Mesenchymal stem cell (in vitro differentiated cells and primary cell): ENCODE measurements around the gene PRKAG2.

Source experiments
- DNase-seq: peaks from one replicate; pipeline ENCODE4 v3.0.0-alpha.2; 2013
- H2AFZ ChIP-seq: one replicate; pipeline ENCODE4 v1.6.1; 2013; ENCODE audit warnings: low read depth, mild to moderate bottlenecking, control low read depth, inconsistent platforms, low read length, moderate library complexity
- H2AK5ac ChIP-seq: 2 replicates; pipeline ENCODE4 v1.6.1; 2013; ENCODE audit warnings: low read length, moderate library complexity, mild to moderate bottlenecking, inconsistent platforms; ENCODE audit not compliant: severe bottlenecking
- H2BK120ac ChIP-seq: one replicate; pipeline ENCODE4 v1.6.1; 2013; ENCODE audit warnings: low read depth, mild to moderate bottlenecking, inconsistent platforms, low read length, moderate library complexity
- H2BK12ac ChIP-seq, 2 experiments: one replicate each; pipeline ENCODE4 v1.6.1; 2013; ENCODE audit warnings: inconsistent platforms in 2 of 2, low read length in 2 of 2, mild to moderate bottlenecking in 2 of 2, moderate library complexity in 2 of 2, control low read depth in 1 of 2
- H2BK15ac ChIP-seq: one replicate; pipeline ENCODE4 v1.6.1; 2013; ENCODE audit warnings: mild to moderate bottlenecking, low read depth, inconsistent platforms; ENCODE audit not compliant: poor library complexity, severe bottlenecking
- H2BK5ac ChIP-seq: 2 replicates; pipeline ENCODE4 v1.6.1; 2013; ENCODE audit warnings: low read depth, mild to moderate bottlenecking, low read length, control low read depth, inconsistent platforms; ENCODE audit not compliant: poor library complexity, severe bottlenecking
- H3K14ac ChIP-seq, 2 experiments: one replicate each; pipeline ENCODE4 v1.6.1; 2013; ENCODE audit warnings: inconsistent platforms in 2 of 2, low read length in 2 of 2, control low read depth in 1 of 2, mild to moderate bottlenecking in 1 of 2, moderate library complexity in 1 of 2
- H3K18ac ChIP-seq, 2 experiments: one replicate each; pipeline ENCODE4 v1.6.1; 2013; ENCODE audit warnings: inconsistent platforms in 2 of 2, low read length in 2 of 2, control low read depth in 1 of 2, low read depth in 1 of 2, mild to moderate bottlenecking in 1 of 2
- H3K23ac ChIP-seq, 2 experiments: one replicate each; pipeline ENCODE4 v1.6.1; 2013; ENCODE audit warnings: inconsistent platforms in 2 of 2, low read length in 2 of 2, mild to moderate bottlenecking in 2 of 2, moderate library complexity in 2 of 2, control low read depth in 1 of 2
- H3K27ac ChIP-seq: 2 replicates; pipeline ENCODE4 v1.5.1; 2013; ENCODE audit warnings: mild to moderate bottlenecking, moderate library complexity, low read length, control low read depth, inconsistent platforms; ENCODE audit not compliant: poor library complexity, severe bottlenecking
- H3K27me3 ChIP-seq, 2 experiments: 2 replicates each; pipeline versions ENCODE4 v1.6.1 to v1.7.0; 2013; ENCODE audit warnings: low read length in 2 of 2, mild to moderate bottlenecking in 2 of 2, moderate library complexity in 2 of 2, control low read depth in 1 of 2, inconsistent platforms in 1 of 2; ENCODE audit not compliant: control insufficient read depth in 1 of 2, insufficient read depth in 1 of 2
- H3K36me3 ChIP-seq, 2 experiments: 2 replicates each; pipeline versions ENCODE4 v1.6.1 to v1.7.0; 2013; ENCODE audit warnings: low read length in 2 of 2, control low read depth in 1 of 2, inconsistent platforms in 1 of 2, low read depth in 1 of 2, mild to moderate bottlenecking in 1 of 2; ENCODE audit not compliant: insufficient read depth in 2 of 2, control insufficient read depth in 1 of 2
- H3K4ac ChIP-seq, 2 experiments: one replicate each; pipeline ENCODE4 v1.6.1; 2013; ENCODE audit warnings: inconsistent platforms in 2 of 2, low read length in 2 of 2, mild to moderate bottlenecking in 2 of 2, moderate library complexity in 2 of 2, control low read depth in 1 of 2, low read depth in 1 of 2
- H3K4me1 ChIP-seq: 2 replicates; pipeline ENCODE4 v1.6.1; 2013; ENCODE audit warnings: low read depth, low read length, control low read depth; ENCODE audit not compliant: control insufficient read depth, insufficient read depth
- H3K4me2 ChIP-seq: 2 replicates; pipeline ENCODE4 v1.6.1; 2013; ENCODE audit warnings: low read length, mild to moderate bottlenecking, inconsistent platforms; ENCODE audit not compliant: poor library complexity, severe bottlenecking
- H3K4me3 ChIP-seq, 2 experiments: 2 replicates each; pipeline versions ENCODE4 v1.5.1 to v1.7.0; 2013; ENCODE audit warnings: low read length in 2 of 2, mild to moderate bottlenecking in 2 of 2, control low read depth in 1 of 2, low read depth in 1 of 2; ENCODE audit not compliant: insufficient read depth in 1 of 2
- H3K79me1 ChIP-seq: replicated peaks from 2 replicates; pipeline ENCODE4 v1.6.1; 2013; ENCODE audit warnings: mild to moderate bottlenecking, control low read depth, low read length, inconsistent platforms; ENCODE audit not compliant: poor library complexity, severe bottlenecking
- H3K9ac ChIP-seq: 2 replicates; pipeline ENCODE4 v1.7.0; 2013; ENCODE audit warnings: mild to moderate bottlenecking, low read length, moderate library complexity
- H3K9me3 ChIP-seq: 2 replicates; pipeline ENCODE4 v1.7.0; 2013; ENCODE audit warnings: mild to moderate bottlenecking, low read length; ENCODE audit not compliant: control insufficient read depth
- H4K8ac ChIP-seq: one replicate; pipeline ENCODE4 v1.6.1; 2013; ENCODE audit warnings: inconsistent platforms, mild to moderate bottlenecking, low read length, moderate library complexity
- H4K91ac ChIP-seq: one replicate; pipeline ENCODE4 v1.6.1; 2013; ENCODE audit warnings: mild to moderate bottlenecking, low read length, inconsistent platforms
- WGBS: methylation state at CpG from one replicate; pipeline ENCODE4 v1.1.7; 2013; ENCODE audit warnings: mixed read lengths; 5-methylcytosine and 5-hydroxymethylcytosine counted together

PRKAG2 gene

DNA sequence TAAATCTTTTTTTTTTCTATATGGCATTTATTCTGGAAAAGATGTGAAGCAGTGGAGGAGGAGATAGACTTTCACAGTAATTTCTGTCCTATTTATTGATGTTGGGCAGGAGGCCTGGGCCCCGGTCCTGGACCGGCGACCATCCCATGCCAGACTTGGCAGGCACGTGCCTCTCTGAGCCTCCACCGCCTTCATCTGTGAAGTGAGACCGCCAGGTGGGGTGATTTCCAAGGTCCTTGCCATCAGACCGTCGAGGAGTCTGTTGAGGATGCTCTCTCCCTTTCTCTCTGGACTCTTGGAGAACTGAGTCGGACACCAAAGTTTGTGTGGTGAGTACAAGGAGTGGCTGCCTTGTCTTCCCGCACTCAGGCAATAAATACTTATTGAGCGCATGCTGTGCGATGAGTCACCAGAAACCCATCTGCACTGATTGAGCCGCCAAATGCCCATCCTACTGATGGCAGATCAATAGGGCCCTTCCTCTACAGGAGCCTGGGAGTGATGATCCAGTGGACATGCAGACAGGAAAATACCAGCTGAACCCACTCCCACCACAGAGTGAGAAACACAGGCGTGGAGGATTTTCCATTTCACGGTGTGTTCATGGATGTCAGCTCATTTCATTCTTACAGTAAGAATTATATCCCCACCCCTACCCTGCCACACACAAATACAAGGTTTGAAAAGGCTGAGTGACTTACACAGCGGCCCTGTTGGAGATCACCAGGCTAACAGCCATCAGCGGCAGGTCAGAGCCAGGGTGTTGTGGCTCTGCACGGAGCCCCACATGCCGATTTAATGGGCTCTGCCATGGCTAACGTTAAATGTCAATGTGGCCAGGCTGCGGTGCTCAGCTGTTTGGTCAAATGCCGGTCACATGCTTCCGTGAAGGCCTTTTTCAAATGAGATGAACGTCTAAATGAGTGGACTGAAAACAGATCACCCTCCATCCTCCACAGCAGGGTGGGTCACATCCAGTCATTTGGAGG is 11.5 kb upstream of the PRKAG2 start:
- Histone ChIP-seq H3K27ac (no peak overlapping the region), H2BK12ac (no peak overlapping the region), H2AFZ (no peak overlapping the region), H4K8ac (no peak overlapping the region), H3K9ac (no peak overlapping the region), H3K4me3 (no peak overlapping the region), H2AK5ac (no peak overlapping the region), H2BK120ac (no peak overlapping the region), H3K79me1 (no peaks in the 10 kb centered on the region), H3K36me3 (no peaks in the 10 kb centered on the region), H3K4me2 (no peak overlapping the region), H3K9me3 (no peaks in the 10 kb centered on the region), H3K27me3 (peaks cover 79 to 93% of the 10 kb centered on the region in 2 experiments), H2BK15ac (no peak overlapping the region), H4K91ac (no peak overlapping the region), H3K23ac (no peak overlapping the region), H3K14ac (no peak overlapping the region), H3K4ac (no peak overlapping the region), H3K4me1 (peaks cover 4% of the 10 kb centered on the region), H2BK5ac (no peak overlapping the region), H3K18ac (no peak overlapping the region)
- 69% methylated on average over 24 of the region's 24 CpGs for WGBS
- no peak for DNase-seq

DNA sequence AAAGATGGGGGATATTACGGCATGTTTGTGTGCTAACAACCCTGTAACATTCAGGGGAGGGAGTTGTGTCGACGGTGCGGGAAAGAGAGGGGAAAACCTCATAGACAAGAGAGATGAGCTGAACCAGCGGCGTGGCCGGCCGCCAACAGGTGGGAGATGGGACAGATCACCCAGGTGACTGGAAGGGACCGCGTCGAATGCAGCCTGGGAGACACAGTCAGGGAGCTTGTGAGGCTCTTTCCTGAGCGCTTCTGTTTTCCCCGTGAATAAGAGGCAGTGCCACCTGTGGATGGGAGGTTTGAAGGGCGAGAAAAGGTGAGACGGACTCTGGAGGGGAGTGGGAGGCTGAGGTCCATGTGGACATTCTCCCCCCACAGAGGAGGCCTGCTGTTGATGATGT is 9.9 kb upstream of the PRKAG2 start:
- no peak overlapping the region for H3K4ac ChIP-seq
- H3K9me3 ChIP-seq: no peaks in the 10 kb centered on the region
- H3K23ac ChIP-seq: no peak overlapping the region
- H3K27ac ChIP-seq: no peak overlapping the region
- no peak overlapping the region for H3K18ac ChIP-seq
- no peak overlapping the region for H2BK15ac ChIP-seq
- no peak overlapping the region for H3K9ac ChIP-seq
- H3K27me3 ChIP-seq: peaks cover 88 to 92% of the 10 kb centered on the region in 2 experiments
- H4K91ac ChIP-seq: no peak overlapping the region
- no peaks in the 10 kb centered on the region for H3K36me3 ChIP-seq
- H3K14ac ChIP-seq: no peak overlapping the region
- no peak overlapping the region for H2AK5ac ChIP-seq
- H3K4me3 ChIP-seq: no peak overlapping the region
- no peak overlapping the region for H2BK12ac ChIP-seq
- H3K4me1 ChIP-seq: peaks cover 4% of the 10 kb centered on the region
- no peak overlapping the region for H4K8ac ChIP-seq
- WGBS: 69% methylated on average over 15 of the region's 15 CpGs
- no peak overlapping the region for H2BK5ac ChIP-seq
- H2AFZ ChIP-seq: no peak overlapping the region
- no peak for DNase-seq
- no peak overlapping the region for H3K4me2 ChIP-seq
- H3K79me1 ChIP-seq: no peaks in the 10 kb centered on the region
- no peak overlapping the region for H2BK120ac ChIP-seq

DNA sequence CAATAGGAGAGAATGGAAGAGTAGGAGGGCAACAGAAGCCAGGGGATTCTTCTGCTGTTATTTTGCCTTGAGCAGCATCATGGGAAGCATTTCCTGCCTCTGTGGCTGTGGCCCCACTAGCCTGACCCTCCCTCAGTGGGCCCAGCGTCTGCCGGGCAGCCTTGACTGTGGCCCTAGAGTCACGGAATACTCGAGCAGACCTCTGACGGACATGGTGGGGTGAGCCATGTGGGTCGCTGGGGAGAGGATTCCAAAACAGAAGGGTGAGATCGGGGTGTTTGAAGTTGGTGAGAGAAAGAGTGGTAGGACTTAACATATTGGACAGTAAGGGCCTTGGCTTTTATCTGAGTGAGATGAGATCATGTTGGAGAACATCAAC is 8.3 kb upstream of the PRKAG2 start:
- Histone ChIP-seq H2BK5ac (no peak overlapping the region), H3K79me1 (no peaks in the 10 kb centered on the region), H2AFZ (no peak overlapping the region), H3K27ac (no peak overlapping the region), H2BK120ac (no peak overlapping the region), H3K4ac (no peak overlapping the region), H2BK15ac (no peak overlapping the region), H3K36me3 (no peaks in the 10 kb centered on the region), H3K14ac (no peak overlapping the region), H3K23ac (no peak overlapping the region), H3K4me2 (no peak overlapping the region), H3K4me3 (no peak overlapping the region), H4K91ac (no peak overlapping the region), H4K8ac (no peak overlapping the region), H3K18ac (no peak overlapping the region), H3K9me3 (no peaks in the 10 kb centered on the region), H2AK5ac (no peak overlapping the region), H2BK12ac (no peak overlapping the region), H3K4me1 (peaks cover 4% of the 10 kb centered on the region), H3K9ac (no peak overlapping the region), H3K27me3 (peaks cover 76 to 81% of the 10 kb centered on the region in 2 experiments)
- DNase-seq: no peak
- 83% methylated on average over 7 of the region's 7 CpGs for WGBS

DNA sequence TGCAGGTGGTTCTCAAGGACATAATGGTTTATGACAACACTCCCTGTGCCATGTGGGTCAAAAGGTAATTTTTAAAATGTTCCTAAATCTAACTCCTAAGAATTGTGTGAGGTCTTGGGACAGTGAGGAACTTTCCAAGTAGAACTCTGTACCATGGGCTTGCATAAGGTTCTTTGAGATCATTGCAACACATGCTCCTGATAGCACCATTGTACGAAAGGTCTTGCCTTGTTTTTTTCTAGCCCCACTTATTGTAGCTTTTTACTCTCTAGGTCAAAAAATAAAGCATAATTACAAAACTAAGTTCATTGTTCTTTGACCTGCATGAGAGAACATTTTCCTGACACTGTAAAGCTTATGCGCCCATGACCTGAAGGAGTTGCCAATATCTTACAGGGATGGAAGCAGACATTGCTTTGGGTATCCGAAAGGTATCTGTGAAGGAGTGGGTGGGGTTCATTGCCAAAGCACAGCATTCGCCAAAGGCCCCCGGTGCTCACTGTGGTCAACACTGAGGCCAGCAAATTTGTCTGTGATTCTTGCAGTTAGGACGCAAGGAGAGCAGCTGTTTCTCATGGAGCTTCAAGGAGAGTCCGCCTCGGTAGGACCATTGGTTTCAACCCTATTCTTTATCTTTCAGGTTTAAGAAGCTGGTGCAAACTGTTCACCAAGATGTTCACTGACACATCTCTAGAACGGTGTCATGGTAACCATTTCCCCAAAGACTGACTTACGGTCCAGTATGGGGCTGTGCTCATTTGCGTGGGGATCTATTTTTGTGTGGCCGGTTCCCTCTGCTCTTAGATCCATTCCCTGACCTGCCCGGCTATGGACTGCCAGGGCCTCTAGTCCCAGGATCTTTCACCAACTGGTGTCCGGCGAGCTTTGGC is 7.6 kb upstream of the PRKAG2 start:
- no peaks in the 10 kb centered on the region for H3K9me3 ChIP-seq
- H3K18ac ChIP-seq: no peak overlapping the region
- no peak overlapping the region for H3K9ac ChIP-seq
- H3K36me3 ChIP-seq: no peaks in the 10 kb centered on the region
- H3K14ac ChIP-seq: no peak overlapping the region
- H3K4me1 ChIP-seq: peaks cover 4% of the 10 kb centered on the region
- no peak overlapping the region for H2BK15ac ChIP-seq
- no peak overlapping the region for H3K23ac ChIP-seq
- no peak overlapping the region for H4K91ac ChIP-seq
- no peak overlapping the region for H3K4me2 ChIP-seq
- H3K4ac ChIP-seq: no peak overlapping the region
- no peak overlapping the region for H2BK120ac ChIP-seq
- no peak overlapping the region for H2BK5ac ChIP-seq
- peaks cover 76 to 81% of the 10 kb centered on the region in 2 experiments for H3K27me3 ChIP-seq
- 91% methylated on average over 15 of the region's 15 CpGs for WGBS
- no peak overlapping the region for H2AFZ ChIP-seq
- no peaks in the 10 kb centered on the region for H3K79me1 ChIP-seq
- no peak overlapping the region for H3K27ac ChIP-seq
- no peak for DNase-seq
- no peak overlapping the region for H2BK12ac ChIP-seq
- H4K8ac ChIP-seq: no peak overlapping the region
- H2AK5ac ChIP-seq: no peak overlapping the region
- no peak overlapping the region for H3K4me3 ChIP-seq
